Lung (tissue), 12 donors: ENCODE measurements around the gene AHDC1. TPM values are rescaled to one million over a fixed set of nuclear protein-coding genes. Genes with fewer than 3 reads are reported as not detected.

Experiments used
- ATAC-seq: fragments of 200-7000 bp; cut with Tn5 transposase; one replicate; pipeline ENCODE4 v1.9.1; 2020; ENCODE audit warnings: moderate number of reproducible peaks; ENCODE audit not compliant: insufficient read depth, low FRiP score
- DNase-seq, 3 donors: peaks; one replicate each; pipeline ENCODE4 v3.0.0-alpha.2; 2013 to 2017
- H3K27ac ChIP-seq, 2 donors: one replicate each; pipeline ENCODE4 v1.5.1; 2013; ENCODE audit warnings: mild to moderate bottlenecking in 2 of 2, moderate library complexity in 2 of 2, control low read depth in 1 of 2, inconsistent platforms in 1 of 2, low read depth in 1 of 2, low read length in 1 of 2
- H3K27me3 ChIP-seq, 3 donors: one replicate each; pipeline ENCODE4 v1.5.1; 2013; ENCODE audit warnings: low read length in 2 of 3; ENCODE audit not compliant: control insufficient read depth in 3 of 3, insufficient read depth in 3 of 3
- H3K36me3 ChIP-seq, 4 donors: one replicate each; pipeline ENCODE4 v1.5.1; 2013; ENCODE audit warnings: low read length in 4 of 4, mild to moderate bottlenecking in 1 of 4, moderate library complexity in 1 of 4; ENCODE audit not compliant: control insufficient read depth in 4 of 4, insufficient read depth in 4 of 4
- H3K4me1 ChIP-seq, 5 donors: one replicate each; pipeline ENCODE4 v1.5.1; 2013; ENCODE audit warnings: low read length in 5 of 5, mild to moderate bottlenecking in 2 of 5, moderate library complexity in 1 of 5; ENCODE audit not compliant: control insufficient read depth in 5 of 5, insufficient read depth in 5 of 5
- H3K4me3 ChIP-seq: one replicate; pipeline ENCODE4 v1.5.1; 2013; ENCODE audit warnings: mild to moderate bottlenecking, control low read depth, moderate library complexity
- H3K9ac ChIP-seq, 2 donors: one replicate each; pipeline ENCODE4 v1.5.1; 2013; ENCODE audit warnings: low read length in 2 of 2, control low read depth in 1 of 2; ENCODE audit not compliant: insufficient read depth in 1 of 2
- H3K9me3 ChIP-seq, 4 donors: one replicate each; pipeline ENCODE4 v1.5.1; 2013; ENCODE audit warnings: low read length in 3 of 4, mild to moderate bottlenecking in 1 of 4, moderate library complexity in 1 of 4; ENCODE audit not compliant: control insufficient read depth in 4 of 4, insufficient read depth in 3 of 4
- CTCF ChIP-seq: IDR thresholded peaks from 2 replicates; pipeline ENCODE4 v1.5.1; 2012; ENCODE audit warnings: mild to moderate bottlenecking; ENCODE audit errors: control extremely low read depth, extremely low read depth
- WGBS, 2 donors: extraction: QIAGEN DNeasy Blood & Tissue Kit; methylation state at CpG; one replicate each; pipeline ENCODE4 v1.1.7; 2013; 5-methylcytosine and 5-hydroxymethylcytosine counted together
- polyA plus RNA-seq, 2 donors: library from polyadenylated mRNA; stranded (reverse); fragments of 200-250 nt; gene quantifications; one replicate each; pipeline ENCODE4 v1.2.1, GENCODE V29; 2013
- total RNA-seq, 2 donors: library from RNA; depleted of rRNA in 1 of 2; stranded (reverse); fragments of >200 nt in 1 of 2; gene quantifications; one replicate each; pipeline ENCODE4 v1.2.1, GENCODE V29; 2014 to 2021
- donor health status: control.
- donor health status: control.
- donor health status: Bipolar disorder and iron deficiency.
- donor health status: healthy.
- donor health status: DM: yes; HTN: yes; CAD: no.

Gene AHDC1
- total and polyA plus RNA-seq, 4 donors, result 10.3 to 37.9 (median 21.8) TPM

- H3K9ac ChIP-seq, result no peak overlapping the region
Observed at GRCh38 chr1:27570356-27570755, 33.6 kb downstream of the AHDC1 start.

GRCh38 chr1:27569506-27570291, 34.2 kb downstream of the AHDC1 start:
- 80 to 83% methylated on average over 14 of the region's 14 CpGs for WGBS, 2 donors
- peaks cover 40 to 69% (median 44%) of the 10 kb centered on the region in 5 donors for H3K4me1 ChIP-seq
- ATAC-seq (no peak), DNase-seq (no peak)
- H3K4me3 ChIP-seq, result no peak overlapping the region
- H3K27ac ChIP-seq, result peak overlapping the region; percentile 35 to 71
- peaks cover 0 to 3% (median 0%) of the 10 kb centered on the region in 4 donors for H3K36me3 ChIP-seq
- no peaks in the 10 kb centered on the region for H3K27me3 ChIP-seq
- no peak overlapping the region for H3K9ac ChIP-seq
- no peaks in the 10 kb centered on the region for H3K9me3 ChIP-seq
- no peak for TF ChIP-seq CTCF

More at GRCh38 chr1:27570356-27570755, 33.6 kb downstream of the AHDC1 start:
- TF ChIP-seq CTCF, result no peak
- Histone ChIP-seq H3K4me1 (peaks cover 40 to 76% (median 42%) of the 10 kb centered on the region in 5 donors), H3K36me3 (peaks cover 0 to 1% (median 0%) of the 10 kb centered on the region in 4 donors), H3K9me3 (no peaks in the 10 kb centered on the region), H3K27ac (peak overlapping the region; percentile 49 to 71), H3K27me3 (no peaks in the 10 kb centered on the region), H3K4me3 (no peak overlapping the region)
- DNase-seq (no peak), ATAC-seq (no peak)
- WGBS, 2 donors, result 66 to 77% methylated on average over 2 of the region's 2 CpGs

DNA sequence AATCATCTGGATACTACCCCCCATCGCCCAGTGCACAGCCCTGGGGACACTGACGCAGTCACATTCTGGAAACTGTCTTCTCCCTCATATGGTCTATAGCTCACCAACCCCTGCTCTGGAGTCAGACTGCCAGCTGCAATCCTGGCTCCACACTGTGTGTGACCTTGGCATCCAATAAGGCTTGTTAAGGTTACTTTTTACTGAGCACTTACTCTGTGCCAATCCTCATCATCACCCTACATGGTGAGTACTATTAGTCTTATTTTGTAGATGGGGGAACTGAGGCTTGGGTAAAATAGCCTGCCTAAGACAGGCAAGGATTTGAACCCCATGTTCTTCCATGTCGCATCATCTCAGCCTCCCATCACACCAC, 34.9 kb downstream of the AHDC1 start:
- Histone ChIP-seq H3K27me3 (no peaks in the 10 kb centered on the region), H3K4me3 (no peak overlapping the region), H3K36me3 (peaks cover 0 to 3% (median 0%) of the 10 kb centered on the region in 4 donors), H3K9ac (no peak overlapping the region), H3K4me1 (peaks cover 44 to 68% (median 48%) of the 10 kb centered on the region in 5 donors), H3K27ac (peak overlapping the region; percentile 71 to 89), H3K9me3 (no peaks in the 10 kb centered on the region)
- TF ChIP-seq CTCF, result no peak
- WGBS, 2 donors, result 78 to 81% methylated on average over 3 of the region's 3 CpGs
- ATAC-seq (no peak), DNase-seq (peak in 1 of 3 donors; percentile 54)
